Measurements from ENCODE around the gene ARHGAP18. TPM values are rescaled to one million over a fixed set of nuclear protein-coding genes. Genes with fewer than 3 reads are reported as not detected.
A peak's percentile ranks its signal among the peaks of the same experiment; 100 is the strongest.
"Not testable (repeated sequence)": the region's sequence is repeated elsewhere in the genome, so short reads cannot be mapped to it uniquely, and the experiment has no call there.

The ARHGAP18 gene
- total RNA-seq, 4 donors from 2014 or later = 5.1 to 12.7 (median 7.7) TPM

- TF ChIP-seq CTCF (IDR thresholded peaks at IDR 0.05) = no peak
- TF ChIP-seq POLR2A (IDR thresholded peaks at IDR 0.05) = no peak
- intact Hi-C loops (cut with DNase I; ENCODE audit: low total_unique reads) = no loop called here
- peak in 1 of 2 donors; percentile 21 for DNase-seq (ENCODE audit: low spot score in 2 of 2)
- WGBS, 2 donors = 25 to 28% methylated on average over 10 of the region's 10 CpGs
- H3K4me3 ChIP-seq (ENCODE audit: low read depth, poor library complexity, severe bottlenecking) = no peak overlapping the region
These were observed 134.4 kb downstream of the ARHGAP18 start for GRCh38 chr6:129575378-129576118.

- intact Hi-C loops (cut with DNase I; ENCODE audit: low total_unique reads); H3K4me3 ChIP-seq (ENCODE audit: low read depth, poor library complexity, severe bottlenecking); DNase-seq (ENCODE audit: low spot score in 2 of 2): not testable (repeated sequence)
- WGBS, 2 donors = 97 to 99% methylated on average over 5 of the region's 5 CpGs
These were observed 135.4 kb downstream of the ARHGAP18 start for GRCh38 chr6:129574605-129575004.

GRCh38 chr6:129570929-129571328 lies 139.0 kb downstream of the ARHGAP18 start:
- intact Hi-C loops (cut with DNase I; ENCODE audit: low total_unique reads); DNase-seq (ENCODE audit: low spot score in 2 of 2); H3K4me3 ChIP-seq (ENCODE audit: low read depth, poor library complexity, severe bottlenecking): not testable (repeated sequence)
- WGBS, 2 donors = 96 to 100% methylated on average over 1 of the region's 1 CpG

DNA sequence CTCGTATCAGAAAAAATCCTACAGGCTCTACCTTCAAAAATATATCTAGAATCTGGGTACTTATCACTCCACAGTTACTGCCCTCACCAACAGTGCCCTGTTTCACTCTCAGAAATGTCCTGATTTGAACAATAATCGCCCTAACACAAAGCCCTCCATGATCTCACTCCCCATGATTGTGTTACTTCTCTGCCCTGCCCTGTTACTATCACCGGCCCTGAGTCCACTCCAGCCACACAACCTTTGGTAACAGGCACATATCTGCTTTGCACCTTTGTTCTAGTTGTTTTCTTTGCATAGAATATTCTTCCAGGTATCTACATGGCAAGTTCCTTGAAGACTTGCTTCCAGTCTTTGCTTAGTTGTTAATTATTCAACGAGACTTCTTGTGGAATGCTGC lies 142.0 kb downstream of the ARHGAP18 start:
- intact Hi-C loops (cut with DNase I; ENCODE audit: low total_unique reads) = no loop called here
- TF ChIP-seq CTCF (IDR thresholded peaks at IDR 0.05) = no peak
- no peak for TF ChIP-seq POLR2A (IDR thresholded peaks at IDR 0.05)
- no peak overlapping the region for H3K4me3 ChIP-seq (ENCODE audit: low read depth, poor library complexity, severe bottlenecking)
- no peak for DNase-seq (ENCODE audit: low spot score in 2 of 2)
- 91 to 96% methylated on average over 4 of the region's 4 CpGs for WGBS, 2 donors

GRCh38 chr6:129567374-129567773 lies 142.6 kb downstream of the ARHGAP18 start:
- intact Hi-C loops (cut with DNase I; ENCODE audit: low total_unique reads) = no loop called here
- 86 to 88% methylated on average over 5 of the region's 5 CpGs for WGBS, 2 donors
- no peak overlapping the region for H3K4me3 ChIP-seq (ENCODE audit: low read depth, poor library complexity, severe bottlenecking)
- no peak for DNase-seq (ENCODE audit: low spot score in 2 of 2)
- TF ChIP-seq POLR2A (IDR thresholded peaks at IDR 0.05) (no peak), CTCF (IDR thresholded peaks at IDR 0.05) (no peak)

- TF ChIP-seq CTCF (IDR thresholded peaks at IDR 0.05) = no peak
- TF ChIP-seq POLR2A (IDR thresholded peaks at IDR 0.05) = no peak
- no peak for DNase-seq (ENCODE audit: low spot score in 2 of 2)
- WGBS, 2 donors = 43 to 54% methylated on average over 2 of the region's 2 CpGs
- no peak overlapping the region for H3K4me3 ChIP-seq (ENCODE audit: low read depth, poor library complexity, severe bottlenecking)
- intact Hi-C loops (cut with DNase I; ENCODE audit: low total_unique reads) = no loop called here
These were observed 144.2 kb downstream of the ARHGAP18 start for GRCh38 chr6:129565811-129566210.

- no peak for TF ChIP-seq POLR2A (IDR thresholded peaks at IDR 0.05)
- no peak for TF ChIP-seq CTCF (IDR thresholded peaks at IDR 0.05)
- no peak for DNase-seq (ENCODE audit: low spot score in 2 of 2)
- WGBS, 2 donors = 74 to 79% methylated on average over 4 of the region's 4 CpGs
- intact Hi-C loops (cut with DNase I; ENCODE audit: low total_unique reads) = no loop called here
- H3K4me3 ChIP-seq (ENCODE audit: low read depth, poor library complexity, severe bottlenecking) = no peak overlapping the region
These were observed 144.6 kb downstream of the ARHGAP18 start for GRCh38 chr6:129565366-129565765.

Measured in lower leg skin (tissue), 4 donors.